NCI-H510A treated with DMSO at 0.1 percent for 48 hours (cell line): ENCODE measurements around the gene GNAZ.
"Not testable (repeated sequence)": the region's sequence is repeated elsewhere in the genome, so short reads cannot be mapped to it uniquely, and the experiment has no call there.

ENCODE experiments used
- DNase-seq: peaks from one replicate; lab custom pipeline; 2025; lab: John Stamatoyannopoulos, UW

GNAZ gene

DNA sequence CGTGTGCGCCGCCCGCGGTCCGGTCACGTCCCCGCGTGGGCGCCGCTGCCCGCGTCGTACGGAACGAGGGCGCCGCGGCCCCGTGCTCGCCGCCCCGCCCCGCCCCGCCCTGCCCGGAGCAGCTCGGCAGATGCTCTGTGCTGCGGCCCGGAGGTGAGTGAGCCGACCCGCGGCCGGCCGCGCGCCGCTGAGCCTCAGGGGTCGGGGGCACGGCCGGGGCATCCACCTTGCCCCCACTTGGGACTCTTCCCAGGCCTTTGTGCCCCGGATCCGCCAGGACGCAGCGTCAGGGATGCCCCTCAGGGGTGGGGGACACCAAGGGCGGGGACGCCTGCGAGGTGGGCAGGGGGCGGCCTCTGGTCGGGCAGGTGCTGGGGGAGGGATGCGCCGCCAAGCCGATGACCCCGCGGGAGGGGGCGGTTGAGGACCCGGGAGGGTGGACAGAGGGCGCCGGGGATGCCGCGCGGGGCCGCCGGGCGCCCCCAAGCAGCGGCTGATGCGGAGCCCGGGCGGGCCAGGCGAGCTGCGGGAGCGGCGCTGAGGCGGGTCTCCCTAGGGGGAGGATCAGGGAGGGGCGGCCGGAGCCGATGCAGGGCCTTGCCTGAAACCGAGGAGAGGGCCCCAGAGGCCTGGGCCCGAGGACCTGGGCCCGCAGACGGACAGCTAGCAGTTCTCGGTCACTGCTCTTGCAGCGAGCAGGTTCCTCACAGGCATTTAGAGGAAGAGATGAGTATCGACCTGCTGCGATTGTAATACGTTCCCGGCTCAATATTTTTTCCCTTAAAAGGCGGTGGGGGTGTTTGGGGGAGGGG lies at the start of gene GNAZ:
Gene GNAZ (plus strand): TSS at position 102 of the 812 bp plus-strand sequence. CDS start 25,177 bp downstream, outside the sequence.
- DNase-seq = no peak

DNA sequence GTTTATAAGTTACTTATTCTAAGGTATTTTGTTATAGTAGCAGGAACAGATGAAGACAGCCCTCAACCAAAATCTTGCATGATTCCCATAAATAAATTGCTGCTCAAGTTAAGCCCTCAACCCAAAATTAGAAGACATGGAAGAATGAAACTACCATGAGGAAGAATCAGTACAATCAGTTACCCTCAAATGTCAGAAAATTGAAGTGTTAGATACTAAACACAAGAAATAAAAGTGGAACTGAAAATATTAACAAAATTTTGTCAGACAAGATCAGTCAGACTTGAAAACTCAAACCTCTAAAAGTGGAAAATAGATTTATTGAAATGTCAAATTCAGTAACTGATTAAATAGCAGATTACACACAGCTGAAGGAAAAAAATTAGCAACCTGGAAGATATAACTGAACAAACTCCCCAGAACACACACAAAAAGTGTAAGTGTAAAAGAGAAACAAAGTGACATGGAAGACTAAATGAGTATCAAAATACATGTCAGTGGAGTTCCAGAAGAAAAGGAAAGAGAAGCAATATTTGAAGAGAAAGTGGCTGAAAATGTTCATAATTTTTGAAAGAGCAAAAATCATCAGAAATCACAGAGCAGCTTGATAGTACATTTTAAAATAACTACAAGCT lies 49.5 kb upstream of the GNAZ start:
- DNase-seq = no peak

DNA sequence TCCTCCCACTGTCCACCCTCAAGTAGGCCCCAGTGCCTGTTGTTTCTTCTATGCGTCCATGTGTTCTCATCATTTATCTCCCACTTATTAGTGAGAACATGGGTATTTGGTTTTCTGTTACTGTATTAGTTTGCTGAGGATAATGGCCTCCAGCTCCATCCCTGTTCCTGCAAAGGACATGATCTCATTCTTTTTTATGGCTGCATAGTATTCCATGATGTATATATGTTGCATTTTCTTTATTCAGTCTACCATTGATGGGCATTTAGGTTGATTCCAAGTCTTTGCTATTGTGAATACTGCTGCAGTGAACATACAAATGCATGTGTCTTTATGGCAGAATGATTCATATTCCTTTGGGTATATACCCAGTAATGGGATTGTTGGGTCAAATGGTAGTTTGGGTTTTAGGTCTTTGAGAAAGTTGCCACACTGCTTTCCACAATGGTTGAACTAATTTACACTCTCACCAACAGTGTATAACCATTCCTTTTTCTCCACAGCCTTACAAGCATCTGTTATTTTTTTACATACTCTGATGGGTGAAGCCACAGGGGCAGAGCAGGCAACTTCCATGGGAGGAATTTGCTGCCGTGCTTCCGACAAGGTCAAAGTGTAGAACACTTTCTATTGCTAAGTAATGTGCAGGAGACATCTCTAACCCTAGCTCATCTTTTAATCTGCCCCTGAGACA lies 48.5 kb upstream of the GNAZ start:
- not testable (repeated sequence) for DNase-seq

DNA sequence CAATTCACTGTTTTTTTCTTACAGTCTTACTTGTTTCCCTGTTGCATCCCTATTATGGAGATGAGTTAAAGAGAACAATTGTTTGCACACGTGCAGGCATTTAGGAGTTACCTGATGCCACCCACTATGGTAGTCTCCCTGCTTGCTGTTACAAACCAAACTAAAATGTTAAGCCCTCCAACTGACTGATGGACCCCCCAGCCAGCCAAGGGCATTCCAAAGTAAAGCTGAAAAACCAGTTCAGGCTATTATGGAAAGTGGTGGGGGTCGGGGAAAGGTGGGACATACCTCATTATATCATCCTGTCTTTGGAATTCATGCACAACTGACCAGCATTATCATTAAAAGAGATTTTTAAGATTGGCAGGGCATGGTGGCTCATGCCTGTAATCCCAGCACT lies 47.0 kb upstream of the GNAZ start:
- peak; percentile 27 for DNase-seq

DNA sequence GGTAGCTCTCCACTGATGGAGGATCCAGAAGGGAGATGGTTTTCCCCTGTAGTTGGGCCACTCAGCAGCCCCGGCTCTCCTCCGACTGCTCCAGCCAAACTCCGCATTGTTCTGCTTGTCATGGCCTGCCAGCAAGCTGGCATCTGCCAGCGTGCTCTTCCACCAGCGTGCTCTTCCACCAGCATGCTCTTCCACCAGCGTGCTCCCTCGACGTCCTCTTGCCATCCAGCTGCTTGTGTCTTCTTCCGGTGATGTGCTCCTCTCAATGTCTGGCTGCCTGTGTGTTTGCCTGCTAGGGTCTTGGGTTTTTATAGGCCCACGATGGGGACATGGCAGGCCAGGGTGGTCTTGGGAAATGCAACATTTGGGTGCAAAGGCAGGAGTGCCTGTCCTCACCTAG lies 43.5 kb upstream of the GNAZ start:
- DNase-seq = no peak

DNA sequence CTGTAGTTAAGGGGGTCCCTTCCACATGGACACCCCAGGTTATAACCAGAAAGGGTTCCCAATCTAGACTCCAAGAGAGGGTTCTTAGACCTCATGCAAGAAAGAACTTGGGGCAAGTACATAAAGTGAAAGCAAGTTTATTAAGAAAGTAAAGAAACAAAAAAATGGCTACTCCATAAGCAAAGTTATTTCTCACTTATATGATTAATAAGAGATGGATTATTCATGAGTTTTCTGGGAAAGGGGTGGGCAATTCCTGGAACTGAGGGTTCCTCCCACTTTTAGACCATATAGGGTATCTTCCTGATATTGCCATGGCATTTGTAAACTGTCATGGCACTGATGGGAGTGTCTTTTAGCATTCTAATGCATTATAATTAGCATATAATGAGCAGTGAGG lies 42.5 kb upstream of the GNAZ start:
- not testable (repeated sequence) for DNase-seq

DNA sequence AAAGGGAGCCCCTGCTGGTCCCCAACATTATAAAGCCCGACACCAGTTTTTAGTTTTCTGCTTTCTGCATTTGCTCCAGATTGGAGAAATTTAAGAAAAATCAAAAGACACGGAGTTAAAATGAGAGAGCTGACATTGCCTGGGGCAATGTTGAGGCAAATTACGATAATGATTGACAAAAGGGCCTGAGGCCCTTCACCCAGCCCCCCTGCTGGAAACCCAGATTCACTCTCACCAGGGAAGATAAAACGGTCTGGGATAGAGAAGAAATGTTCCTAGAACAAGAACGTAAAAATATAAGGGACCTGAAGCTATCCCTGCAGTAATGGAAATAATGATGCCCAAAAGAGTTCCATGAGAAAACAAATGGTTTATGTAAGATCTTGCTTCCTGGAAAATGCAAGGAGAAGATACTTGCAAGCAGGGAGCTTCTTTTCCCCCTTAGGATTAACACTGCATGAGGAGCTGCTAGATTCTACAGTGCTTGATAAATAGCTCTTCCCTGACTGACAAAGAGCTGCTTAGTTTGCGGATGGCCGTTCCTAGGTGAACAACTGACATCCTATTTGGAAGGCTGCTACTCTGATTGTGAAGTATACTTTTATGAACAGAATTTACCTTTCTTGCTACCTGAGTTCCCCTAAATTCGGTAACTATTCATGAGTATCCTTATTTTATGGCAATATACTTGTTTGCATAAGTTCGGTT lies 40.6 kb upstream of the GNAZ start:
- no peak for DNase-seq

DNA sequence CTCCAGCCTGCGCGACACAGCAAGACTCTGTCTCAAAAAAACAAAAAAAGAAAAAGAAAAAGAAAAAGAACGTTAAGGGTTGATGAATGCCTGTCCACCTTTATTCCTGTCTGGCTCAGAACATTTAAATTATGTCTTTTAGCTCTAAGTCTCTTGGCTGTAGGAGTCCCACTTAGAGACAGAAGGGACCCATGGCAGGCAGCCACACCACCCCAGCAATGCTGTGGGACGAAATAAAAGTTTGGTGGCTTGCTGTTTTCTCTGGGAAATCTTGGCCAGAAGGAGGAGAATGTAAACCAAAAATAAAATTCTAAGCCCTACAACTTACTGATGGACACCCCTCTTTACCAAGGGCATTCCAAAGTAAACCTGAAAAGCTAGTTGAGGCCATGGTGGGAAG lies 38.9 kb upstream of the GNAZ start:
- no peak for DNase-seq

DNA sequence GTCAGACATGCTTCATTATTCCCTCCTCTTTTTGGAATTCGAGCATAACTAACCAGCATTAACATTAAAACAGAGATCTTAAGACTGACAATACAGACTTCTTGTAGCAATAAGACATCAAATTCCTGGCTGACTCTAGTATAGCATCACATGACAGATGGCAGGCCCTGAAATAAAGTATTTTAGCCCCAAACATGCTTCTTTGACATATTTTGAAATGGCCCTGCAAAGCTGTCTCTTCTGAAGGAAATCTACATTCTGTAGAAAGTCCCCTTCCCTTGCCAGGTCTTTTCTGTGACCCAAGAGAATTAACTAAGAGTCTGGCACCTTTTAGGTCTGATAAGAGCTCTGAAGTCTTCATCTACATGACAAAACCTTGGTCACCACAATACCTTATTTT lies 38.5 kb upstream of the GNAZ start:
- no peak for DNase-seq

DNA sequence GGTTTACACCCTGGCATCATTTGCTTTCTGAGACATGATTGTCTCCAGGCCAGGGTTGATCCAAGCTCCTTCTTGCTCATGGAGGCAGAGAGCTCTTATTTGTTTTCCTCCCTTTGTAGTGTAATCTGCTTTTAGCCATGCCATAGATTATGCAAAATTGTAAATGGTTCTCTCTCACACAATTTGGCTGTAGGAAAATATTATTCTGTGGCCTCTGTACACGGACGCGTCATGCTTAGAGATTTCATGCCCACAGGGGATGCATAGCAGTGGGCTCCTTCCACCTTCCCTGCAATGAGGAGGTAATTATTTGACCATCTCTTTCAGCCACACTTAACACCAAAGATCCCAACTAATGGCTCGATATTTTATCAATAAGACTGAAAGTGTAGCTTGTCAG lies 37.7 kb upstream of the GNAZ start:
- DNase-seq = no peak

DNA sequence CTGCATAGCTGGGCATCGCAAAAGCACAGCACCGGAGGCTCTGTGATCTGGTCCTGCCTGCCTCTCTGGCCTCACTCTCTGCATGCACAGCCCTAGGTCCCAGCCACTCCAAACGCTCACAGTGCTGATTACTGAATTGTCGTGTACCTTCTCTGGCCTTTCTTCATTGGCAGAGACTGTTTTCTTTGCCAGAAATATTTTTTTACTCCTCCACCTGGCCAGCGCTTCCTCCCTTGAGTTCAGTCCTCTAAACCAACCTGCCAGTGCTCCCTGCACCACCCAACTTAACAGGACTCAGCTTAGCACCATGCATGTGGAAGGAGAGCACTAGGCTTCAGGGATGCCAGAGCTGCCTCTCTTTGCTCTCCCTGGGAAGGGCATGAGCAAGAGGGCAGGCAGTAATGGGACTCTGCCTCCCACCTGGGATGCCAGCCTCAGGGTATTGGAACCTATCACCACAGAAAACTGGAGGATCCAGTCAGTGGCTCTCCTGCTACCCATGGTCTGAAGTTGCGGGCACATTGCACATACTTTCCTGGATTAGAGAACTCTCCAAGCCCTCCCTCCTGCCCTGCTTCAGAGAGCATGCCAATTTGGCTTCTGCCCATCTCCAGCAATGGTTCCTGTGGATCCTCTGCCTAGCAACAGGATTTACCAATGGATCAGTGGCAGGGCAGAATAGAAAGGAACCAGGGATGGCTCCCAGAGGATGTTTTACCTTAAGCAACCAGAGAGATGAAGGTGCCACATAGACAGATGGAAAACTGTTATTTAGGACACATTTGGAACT lies 37.0 kb upstream of the GNAZ start:
- no peak for DNase-seq

DNA sequence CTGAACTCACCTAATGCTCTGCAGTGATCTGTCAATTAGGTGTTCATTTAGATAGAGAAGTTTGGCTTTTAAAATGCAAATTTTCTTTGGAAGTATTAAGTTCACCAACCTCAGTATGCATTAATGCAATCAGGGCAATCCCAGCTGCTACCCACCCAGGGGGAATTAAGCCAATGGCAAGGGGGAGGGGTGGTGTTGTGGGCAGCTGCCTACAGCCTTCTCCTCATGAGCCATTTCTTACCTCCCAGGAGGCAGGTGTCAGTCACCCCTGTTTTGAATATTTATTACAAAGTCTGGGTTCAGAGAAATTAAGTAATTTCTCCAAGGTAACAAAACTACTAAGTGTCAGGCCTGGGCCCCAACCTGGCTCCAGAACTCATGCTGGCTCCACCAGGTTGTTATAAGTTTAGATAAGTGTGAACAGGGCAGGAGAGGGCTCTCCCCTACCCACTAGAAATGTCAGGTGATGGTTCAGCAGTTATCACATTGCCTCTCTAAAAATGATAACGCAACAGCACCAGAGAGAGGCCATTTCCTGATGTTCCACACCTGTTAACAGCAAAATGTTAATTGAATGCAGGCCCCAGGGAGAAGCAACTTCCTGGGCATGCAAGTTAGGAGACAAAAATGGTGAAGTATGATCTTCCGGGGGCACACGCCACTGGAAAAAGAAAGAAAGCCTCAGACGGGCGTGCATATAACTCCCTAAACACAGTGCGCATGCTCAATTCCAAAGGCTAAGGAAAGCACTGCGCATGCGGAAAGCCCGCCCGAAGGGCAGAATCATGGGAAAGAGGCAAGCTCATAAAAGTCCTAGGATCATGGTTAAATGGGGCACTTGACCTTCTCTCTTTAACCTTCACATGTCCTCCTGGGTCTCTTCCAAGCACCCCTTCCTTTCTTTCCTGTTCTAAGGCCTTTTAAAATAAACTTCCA lies 35.4 kb upstream of the GNAZ start:
- no peak for DNase-seq

DNA sequence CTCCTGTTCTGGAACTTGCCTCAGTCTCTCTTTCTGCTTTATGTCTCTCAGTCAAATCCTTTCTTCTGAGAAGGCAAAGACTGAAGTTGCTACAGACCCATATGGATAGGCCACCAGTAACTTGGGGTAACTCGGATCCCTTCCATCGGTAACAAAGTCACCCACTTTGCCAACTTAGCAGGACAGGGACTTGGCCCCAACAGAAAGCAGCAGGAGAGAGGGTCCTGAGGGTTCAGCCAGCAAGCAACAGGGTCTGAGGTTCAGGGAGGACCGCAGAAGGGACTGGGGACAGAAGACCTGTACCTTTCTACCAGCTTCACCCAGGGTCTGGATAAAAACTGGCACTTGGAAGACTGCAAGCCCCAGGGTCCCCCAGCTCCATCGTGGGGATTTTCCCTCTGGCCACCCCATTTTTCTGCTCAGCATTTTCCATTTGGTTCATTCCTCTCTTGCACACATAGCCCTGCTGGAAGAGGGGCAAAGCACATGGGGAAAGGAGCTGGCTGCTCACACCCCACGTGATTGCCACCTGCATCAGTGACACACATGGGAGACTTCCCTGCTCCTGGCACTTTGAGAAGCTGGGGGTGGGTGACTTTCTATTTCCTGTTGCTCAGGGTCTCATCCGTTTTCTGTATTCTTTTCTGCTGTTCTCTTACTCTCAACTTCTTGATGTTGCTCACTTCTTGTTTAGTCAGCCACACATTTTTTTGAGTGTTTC lies 34.6 kb upstream of the GNAZ start:
- no peak for DNase-seq

DNA sequence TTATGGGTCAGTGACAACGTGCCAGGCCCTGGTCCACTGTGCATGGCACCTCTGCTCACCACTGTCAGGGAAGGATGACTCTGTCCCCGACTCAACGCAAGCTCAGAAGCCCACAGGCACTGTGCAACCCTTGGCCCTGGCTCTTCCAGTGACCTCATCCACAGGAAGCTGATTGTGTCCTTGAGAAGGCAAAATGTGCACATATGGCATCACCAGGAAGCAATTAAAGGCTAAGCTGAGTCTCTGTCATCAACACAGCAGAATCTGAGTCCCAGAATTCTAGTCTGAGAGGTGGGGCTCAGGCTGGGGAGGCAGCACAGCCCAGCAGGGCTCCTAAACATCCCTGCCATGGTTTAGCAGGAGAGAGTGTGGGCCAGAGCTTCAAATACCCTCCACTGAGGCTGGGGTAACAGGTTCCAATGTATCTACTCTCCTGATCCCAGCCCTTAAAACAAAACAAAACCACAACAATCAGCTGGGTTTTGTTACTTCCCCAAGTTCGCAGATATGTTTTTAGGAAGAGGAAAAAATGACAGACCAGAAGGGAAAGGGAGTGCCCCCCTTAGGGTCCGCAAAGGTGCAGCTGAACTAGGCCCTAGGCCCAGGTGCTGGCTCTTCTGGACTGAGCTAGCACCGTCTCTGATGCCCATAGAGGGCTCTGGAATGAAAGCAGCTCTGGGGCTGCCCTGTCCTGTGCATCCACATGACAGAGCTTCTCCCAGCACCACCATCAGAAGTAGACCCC lies 33.5 kb upstream of the GNAZ start:
- no peak for DNase-seq

DNA sequence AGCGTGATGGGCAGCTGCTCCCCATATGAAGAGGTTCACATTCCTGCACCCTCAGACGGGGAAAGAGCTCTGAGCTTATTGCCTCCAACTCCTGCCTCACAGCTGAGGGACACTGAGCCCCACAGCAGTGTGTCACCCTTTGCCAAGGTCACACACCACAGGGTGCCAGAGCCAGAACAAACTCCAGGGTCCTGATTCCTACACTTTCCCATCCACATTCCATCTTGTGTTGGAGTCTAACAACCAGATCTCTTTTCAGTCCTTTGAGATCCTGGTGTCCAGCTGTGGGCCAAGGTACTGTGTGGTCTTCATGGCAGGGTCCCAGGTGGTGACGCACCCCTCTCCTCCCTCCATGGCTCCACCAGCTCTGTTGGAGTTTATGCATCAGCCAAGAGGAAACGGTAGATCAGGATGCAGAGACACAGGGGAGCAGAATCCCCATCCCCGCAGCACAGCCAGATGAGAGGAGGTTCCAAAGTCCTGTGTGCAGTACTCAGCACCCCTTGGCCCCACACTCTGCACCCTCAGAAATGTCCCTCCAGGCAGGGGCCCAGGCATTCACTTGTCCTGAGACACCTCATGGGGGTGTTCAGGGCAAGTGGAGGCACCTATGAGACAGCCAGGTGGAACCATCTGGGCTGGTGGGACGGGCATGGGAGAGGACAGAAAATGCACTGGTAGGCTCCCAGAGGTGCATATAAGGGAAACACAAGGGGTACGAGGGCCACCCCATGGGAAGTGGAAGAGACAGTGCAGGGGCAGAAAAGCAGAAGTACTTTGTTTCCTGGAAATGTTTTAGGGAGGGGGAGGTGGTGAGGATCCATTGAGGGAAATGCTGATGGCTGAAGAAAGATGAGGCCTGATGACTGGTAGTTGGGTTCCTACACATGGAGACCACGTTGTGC lies 32.6 kb upstream of the GNAZ start:
- DNase-seq = no peak

DNA sequence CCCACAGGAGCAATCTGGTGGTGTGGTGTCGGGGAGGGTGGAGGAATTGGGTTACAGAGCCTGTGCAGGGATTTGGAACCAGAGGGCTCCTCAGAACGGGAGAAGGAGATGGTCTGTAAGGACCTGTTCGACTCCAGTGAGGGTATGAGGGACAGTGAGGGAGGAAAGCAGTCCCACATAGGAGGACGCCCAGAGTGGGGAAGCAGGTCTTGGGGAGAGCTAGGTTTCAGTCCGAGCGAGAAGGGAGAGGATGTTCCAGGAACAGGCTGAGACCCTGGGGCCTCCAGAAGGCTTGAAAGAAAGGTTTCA lies 32.0 kb upstream of the GNAZ start:
- DNase-seq = no peak

DNA sequence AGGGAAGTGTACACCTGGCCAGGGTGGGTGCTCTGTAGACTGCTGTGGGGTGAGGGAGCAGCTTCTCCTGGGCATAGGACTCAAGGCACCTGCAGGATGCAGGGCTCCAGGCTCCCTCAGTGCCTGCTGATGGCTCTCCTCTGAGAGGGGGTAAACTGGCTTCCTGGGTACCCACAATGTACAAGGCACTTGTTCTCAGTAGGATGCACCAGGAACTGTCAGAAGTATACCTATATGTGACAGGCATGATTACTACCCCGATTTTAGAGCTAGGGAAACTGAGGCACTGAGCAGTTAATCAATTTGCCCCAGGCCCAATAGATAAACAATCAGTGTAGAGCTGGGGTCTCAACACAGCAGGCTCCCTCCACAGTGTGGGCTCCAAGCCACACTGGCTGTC lies 31.4 kb upstream of the GNAZ start:
- no peak for DNase-seq

DNA sequence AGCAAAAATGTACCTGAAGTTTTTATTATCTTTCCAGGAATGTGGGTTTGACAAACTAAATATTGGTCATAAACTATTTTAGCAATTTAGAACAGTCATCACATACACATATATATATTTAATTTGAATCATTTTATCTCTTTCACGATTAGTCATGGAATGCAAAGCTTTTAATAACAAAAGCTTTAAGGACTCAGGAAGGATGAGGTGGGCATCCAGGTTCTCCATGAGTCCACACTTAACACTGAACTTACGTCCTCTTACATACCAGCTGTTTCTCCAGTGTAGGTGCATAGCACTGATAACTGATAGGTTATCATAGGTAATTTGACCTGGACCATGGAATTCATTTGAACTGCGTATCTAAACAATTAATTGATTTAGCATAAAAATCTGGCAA lies 28.1 kb upstream of the GNAZ start:
- no peak for DNase-seq
